GM12878 (cell line): ENCODE data around the gene TNFRSF8.

ENCODE experiments used
- CTCF ChIP-seq, 3 experiments: IDR thresholded peaks in 2 of 3; conservative IDR thresholded peaks in 1 of 3; 2 replicates each; pipeline ENCODE4 v1.5.1; 2011; ENCODE audit warnings: low read depth in 3 of 3, low read length in 3 of 3, mild to moderate bottlenecking in 3 of 3, control low read depth in 2 of 3, moderate library complexity in 2 of 3, inconsistent platforms in 1 of 3, mixed read lengths in 1 of 3; ENCODE audit not compliant: control insufficient read depth in 2 of 3, insufficient read depth in 1 of 3; ENCODE audit errors: extremely low read depth in 1 of 3
- POLR2A ChIP-seq: IDR thresholded peaks from 2 replicates; pipeline ENCODE4 v1.6.1; 2011; ENCODE audit warnings: low read depth, mild to moderate bottlenecking, low read length
- POLR2AphosphoS5 ChIP-seq: IDR thresholded peaks from 2 replicates; pipeline ENCODE4 v1.6.1; 2011; ENCODE audit warnings: mild to moderate bottlenecking, low read length, inconsistent platforms

DNA sequence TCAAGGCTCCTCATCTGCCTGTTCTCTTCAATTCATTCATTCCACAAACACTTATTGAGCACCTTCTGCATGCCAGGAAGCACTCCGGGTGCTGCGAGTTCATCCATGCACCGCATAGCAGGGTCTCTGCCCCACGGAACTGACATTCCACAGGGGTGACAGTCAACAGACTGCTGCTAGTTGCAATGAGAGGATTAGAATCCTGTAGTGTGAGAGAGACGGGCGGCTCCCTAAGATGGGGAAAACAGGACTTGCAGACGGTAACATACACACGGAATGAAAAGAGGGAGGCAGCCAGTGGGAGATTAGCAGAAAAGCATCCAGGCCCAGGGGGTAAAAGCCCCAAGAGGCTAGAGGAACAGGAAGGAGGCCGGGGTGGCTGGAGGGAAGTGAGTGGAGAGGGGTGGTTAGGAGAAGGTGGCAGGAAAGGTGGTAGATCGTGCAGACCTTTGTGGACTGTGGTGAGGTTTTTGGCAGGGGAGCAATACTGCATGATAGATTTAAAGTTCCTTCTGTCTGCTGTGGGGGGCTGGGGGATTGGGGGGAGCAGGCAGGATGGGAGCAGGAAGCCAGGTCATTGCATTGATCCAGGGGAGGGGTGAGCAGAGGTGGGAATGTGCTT lies 6.6 kb downstream of the TNFRSF8 start:
- TF ChIP-seq CTCF (IDR thresholded peaks at IDR 0.05 in 2 of 3, conservative IDR thresholded peaks at IDR 0.05 in 1 of 3; ENCODE audit: control insufficient read depth in 2 of 3, extremely low read depth in 1 of 3, insufficient read depth in 1 of 3, low read depth in 3 of 3, low read length in 3 of 3) (no peak), POLR2A (no peak; the same call in 1 of the 2 replicates), POLR2AphosphoS5 (no peak; the same call in 1 of the 2 replicates)
